Gastroesophageal sphincter (tissue), 4 donors: ENCODE results near the gene KAT6B. TPM values are rescaled to one million over a fixed set of nuclear protein-coding genes. Genes with fewer than 3 reads are reported as not detected.

Experiments
- ATAC-seq: fragments of 150-250 bp; one replicate; pipeline ENCODE4 v1.9.1; 2016; ENCODE audit warnings: mild to moderate bottlenecking, moderate library complexity
- H3K27ac ChIP-seq, 4 donors: fragments of 200-600 bp; sonication (generic) in 3 of 4; 1 replicate in 3 of 4; 2 replicates in 1 of 4; pipeline ENCODE4 v1.5.1; 2016 to 2019
- H3K27me3 ChIP-seq: fragments of 200-600 bp; sonication (generic); one replicate; pipeline ENCODE4 v1.5.1; 2019
- H3K36me3 ChIP-seq, 2 donors: fragments of 200-600 bp; sonication (generic); one replicate each; pipeline ENCODE4 v1.5.1; 2019; ENCODE audit warnings: control low read depth in 1 of 2
- H3K4me1 ChIP-seq, 3 donors: fragments of 200-600 bp; sonication (generic); 1 replicate in 2 of 3; 2 replicates in 1 of 3; pipeline ENCODE4 v1.5.1; 2016 to 2019; ENCODE audit warnings: control low read depth in 2 of 3
- H3K4me3 ChIP-seq, 2 donors: fragments of 200-600 bp; sonication (generic); one replicate each; pipeline ENCODE4 v1.5.1; 2019; ENCODE audit warnings: mild to moderate bottlenecking in 1 of 2, moderate library complexity in 1 of 2
- H3K9me3 ChIP-seq, 3 donors: fragments of 200-600 bp; sonication (generic); one replicate each; pipeline ENCODE4 v1.5.1; 2017 to 2019; ENCODE audit warnings: control low read depth in 2 of 3
- EP300 ChIP-seq: sonication (generic); formaldehyde crosslinking; IDR thresholded peaks from one replicate; pipeline ENCODE4 v1.6.1; 2017; ENCODE audit warnings: antibody characterized with exemption, mild to moderate bottlenecking
- POLR2A ChIP-seq, 2 donors: fragments of 450-650 bp; IDR thresholded peaks; one replicate each; pipeline ENCODE4 v1.6.1; 2017; ENCODE audit warnings: antibody characterized with exemption in 2 of 2, mild to moderate bottlenecking in 2 of 2, moderate library complexity in 1 of 2
- POLR2AphosphoS5 ChIP-seq: sonication (generic); formaldehyde crosslinking; IDR thresholded peaks from one replicate; pipeline ENCODE4 v1.6.1; 2017; ENCODE audit warnings: antibody characterized with exemption
- WGBS, 2 donors: methylation state at CpG; one replicate each; pipeline ENCODE4 v1.1.5; 2018; ENCODE audit warnings: low coverage in 1 of 2; 5-methylcytosine and 5-hydroxymethylcytosine counted together
- total RNA-seq, 4 donors: library from RNA; depleted of rRNA; stranded (reverse); fragments of >200 nt; gene quantifications; one replicate each; pipeline ENCODE4 v1.1.0, GENCODE V29; 2016
- TF ChIP-seq, protein P1 (sequence below), 4 experiments: fragments of 200-600 bp in 2 of 4; fragments of 450-650 bp in 2 of 4; sonication (generic) in 1 of 4; IDR thresholded peaks; one replicate each; pipeline ENCODE4 v1.5.1; 2017 to 2019; ENCODE audit warnings: antibody characterized with exemption in 4 of 4, mild to moderate bottlenecking in 2 of 4, moderate library complexity in 2 of 4

Gene KAT6B
- total RNA-seq, 4 donors from 2014 or later = 35.8 to 107 (median 82.9) TPM

DNA sequence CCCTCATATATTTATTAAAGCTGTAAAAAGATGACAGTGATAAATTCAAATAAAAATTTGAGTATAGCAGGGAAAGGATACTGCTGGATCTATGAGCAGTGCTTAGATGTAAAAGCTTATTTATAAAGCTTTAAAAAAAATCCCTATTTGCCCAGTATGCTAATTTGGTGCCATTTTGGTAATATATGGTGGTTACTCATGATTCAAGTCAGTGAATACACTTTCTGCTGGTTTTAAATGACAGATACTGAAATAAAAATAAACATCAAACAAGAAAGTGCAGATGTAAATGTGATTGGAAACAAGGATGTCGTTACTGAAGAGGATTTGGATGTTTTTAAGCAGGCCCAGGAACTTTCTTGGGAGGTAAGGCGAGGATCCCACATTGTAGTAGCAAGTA is 150.7 kb downstream of the KAT6B start:
- 88% methylated on average over 2 of the region's 2 CpGs for WGBS, 2 donors
- H3K36me3 ChIP-seq = peaks cover 0 to 41% of the 10 kb centered on the region in 2 donors

DNA sequence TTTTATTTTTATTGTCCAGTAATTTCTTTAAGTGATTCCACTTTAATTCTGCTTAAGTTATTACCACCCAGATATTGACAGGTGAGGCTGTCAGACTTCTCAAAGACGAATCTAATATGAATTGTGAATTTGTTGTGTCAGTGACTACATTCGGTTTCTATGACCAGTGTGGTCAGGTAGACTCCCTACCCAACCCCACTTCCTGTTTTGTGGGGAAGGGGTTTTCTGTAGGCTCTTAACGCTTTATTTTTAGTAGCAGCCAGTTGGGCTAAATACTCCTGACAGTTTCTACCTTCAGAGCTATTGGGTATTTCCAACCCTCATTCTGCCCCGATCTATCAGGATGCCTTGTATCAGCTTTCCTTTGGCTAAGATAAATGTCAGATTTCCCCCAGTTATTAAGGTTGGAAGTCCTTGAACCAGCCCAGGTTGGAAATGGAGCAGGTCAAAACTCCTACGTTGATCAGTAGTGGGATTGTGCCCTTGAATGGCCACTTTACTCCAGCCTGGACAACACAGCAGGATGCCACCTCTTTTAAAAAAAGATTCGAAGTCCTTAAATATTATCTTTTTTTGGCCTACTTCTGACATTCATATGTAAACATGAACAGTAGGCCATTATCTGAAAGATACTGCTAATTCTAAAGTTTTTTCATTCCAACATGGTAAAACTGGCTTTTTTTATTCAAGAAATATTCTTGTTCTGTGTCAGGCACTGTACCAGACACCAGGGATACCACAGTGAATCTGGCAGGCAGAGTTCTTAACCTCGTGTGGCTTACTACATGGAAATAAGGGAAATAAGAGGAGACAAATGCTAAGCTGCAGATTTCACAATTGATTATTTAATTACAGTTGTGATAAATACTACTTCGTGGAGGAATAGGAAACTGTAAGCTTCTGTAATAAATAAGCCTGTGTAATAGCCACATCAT is 151.8 kb downstream of the KAT6B start:
- Histone ChIP-seq H3K4me3 (no peak overlapping the region), H3K27me3 (no peaks in the 10 kb centered on the region), H3K36me3 (peaks cover 0 to 44% of the 10 kb centered on the region in 2 donors), H3K4me1 (peaks cover 0 to 32% (median 0%) of the 10 kb centered on the region in 3 donors), H3K9me3 (no peaks in the 10 kb centered on the region), H3K27ac (no peak overlapping the region)
- WGBS, 2 donors = 74 to 86% methylated on average over 6 to 8 of the region's 8 CpGs
- TF ChIP-seq POLR2AphosphoS5 (no peak), EP300 (no peak), POLR2A (IDR thresholded peaks at IDR 0.05) (no peak)
- TF ChIP-seq, protein P1, sequence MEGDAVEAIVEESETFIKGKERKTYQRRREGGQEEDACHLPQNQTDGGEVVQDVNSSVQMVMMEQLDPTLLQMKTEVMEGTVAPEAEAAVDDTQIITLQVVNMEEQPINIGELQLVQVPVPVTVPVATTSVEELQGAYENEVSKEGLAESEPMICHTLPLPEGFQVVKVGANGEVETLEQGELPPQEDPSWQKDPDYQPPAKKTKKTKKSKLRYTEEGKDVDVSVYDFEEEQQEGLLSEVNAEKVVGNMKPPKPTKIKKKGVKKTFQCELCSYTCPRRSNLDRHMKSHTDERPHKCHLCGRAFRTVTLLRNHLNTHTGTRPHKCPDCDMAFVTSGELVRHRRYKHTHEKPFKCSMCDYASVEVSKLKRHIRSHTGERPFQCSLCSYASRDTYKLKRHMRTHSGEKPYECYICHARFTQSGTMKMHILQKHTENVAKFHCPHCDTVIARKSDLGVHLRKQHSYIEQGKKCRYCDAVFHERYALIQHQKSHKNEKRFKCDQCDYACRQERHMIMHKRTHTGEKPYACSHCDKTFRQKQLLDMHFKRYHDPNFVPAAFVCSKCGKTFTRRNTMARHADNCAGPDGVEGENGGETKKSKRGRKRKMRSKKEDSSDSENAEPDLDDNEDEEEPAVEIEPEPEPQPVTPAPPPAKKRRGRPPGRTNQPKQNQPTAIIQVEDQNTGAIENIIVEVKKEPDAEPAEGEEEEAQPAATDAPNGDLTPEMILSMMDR (IDR thresholded peaks at IDR 0.05) = no peak
- ATAC-seq = no peak

More for the DNA sequence above, 150.7 kb downstream of the KAT6B start:
- peaks cover 0 to 32% (median 0%) of the 10 kb centered on the region in 3 donors for H3K4me1 ChIP-seq
- H3K9me3 ChIP-seq = no peaks in the 10 kb centered on the region
- no peaks in the 10 kb centered on the region for H3K27me3 ChIP-seq
- no peak for ATAC-seq
- H3K4me3 ChIP-seq = no peak overlapping the region
- H3K27ac ChIP-seq = no peak overlapping the region
- no peak for TF ChIP-seq POLR2AphosphoS5
- no peak for TF ChIP-seq POLR2A (IDR thresholded peaks at IDR 0.05)
- no peak for TF ChIP-seq EP300
- TF ChIP-seq, protein P1 (IDR thresholded peaks at IDR 0.05) = no peak

DNA sequence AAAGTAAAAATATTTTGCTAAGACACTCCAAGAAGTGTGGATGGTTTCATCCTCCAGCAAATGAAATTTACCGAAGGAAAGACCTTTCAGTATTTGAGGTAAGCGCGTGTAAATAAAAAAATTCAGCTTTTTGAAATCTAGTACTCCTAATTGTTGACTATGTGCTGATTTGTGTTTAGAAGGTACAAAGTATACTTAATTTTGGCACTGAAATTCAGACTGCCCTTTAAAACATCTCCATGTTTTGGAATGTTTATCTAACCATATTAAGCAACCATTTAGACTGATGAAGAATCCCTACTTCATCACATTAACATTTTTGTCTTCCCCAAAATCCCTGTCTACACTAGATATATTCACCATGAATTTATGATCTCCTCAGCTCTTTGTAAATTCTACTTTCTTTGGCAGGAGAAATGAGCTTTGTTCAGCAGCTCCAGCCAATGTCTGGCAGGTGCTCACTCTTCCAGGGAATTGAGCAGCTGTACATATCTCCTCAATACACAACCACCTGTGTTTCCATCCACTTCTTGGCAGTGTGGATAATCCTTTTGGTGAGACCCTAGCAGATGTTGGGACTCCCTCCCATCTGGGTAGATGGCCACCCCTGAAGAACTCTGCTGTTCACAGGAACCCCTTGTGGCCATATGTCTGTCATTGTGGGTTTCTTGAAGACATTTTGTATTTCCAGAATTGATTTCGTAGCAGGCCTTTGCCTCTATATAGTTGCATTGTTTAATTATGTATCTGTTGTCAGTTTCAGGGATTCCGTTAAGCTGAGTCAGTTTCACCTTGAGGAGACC is 155.6 kb downstream of the KAT6B start:
- Histone ChIP-seq H3K36me3 (peaks cover 0 to 36% of the 10 kb centered on the region in 2 donors), H3K27ac (no peak overlapping the region), H3K4me1 (peaks cover 0 to 39% (median 0%) of the 10 kb centered on the region in 3 donors), H3K4me3 (no peak overlapping the region), H3K27me3 (no peaks in the 10 kb centered on the region), H3K9me3 (no peaks in the 10 kb centered on the region)
- 91 to 93% methylated on average over 5 of the region's 5 CpGs for WGBS, 2 donors
- TF ChIP-seq POLR2A (IDR thresholded peaks at IDR 0.05) = no peak
- no peak for TF ChIP-seq EP300
- TF ChIP-seq, protein P1 (IDR thresholded peaks at IDR 0.05) = no peak
- TF ChIP-seq POLR2AphosphoS5 = no peak
- ATAC-seq = no peak

DNA sequence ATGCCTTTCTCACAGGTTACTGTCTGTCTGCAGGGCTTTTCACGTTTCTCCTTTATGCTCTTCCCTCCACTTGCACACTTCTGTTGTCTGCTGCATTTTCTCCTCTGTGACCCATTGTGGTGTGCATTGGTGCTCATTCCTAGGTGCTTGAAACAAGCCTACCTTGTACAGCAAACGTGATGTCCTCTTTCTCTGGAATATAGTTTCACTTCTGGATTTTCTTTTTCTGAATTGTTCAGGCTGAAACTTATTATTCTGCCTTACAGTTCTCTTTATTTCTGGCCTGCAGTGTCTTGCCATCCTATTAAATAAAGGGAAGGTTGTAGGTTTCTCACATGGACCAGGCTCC is 156.2 kb downstream of the KAT6B start:
- TF ChIP-seq POLR2AphosphoS5 = no peak
- TF ChIP-seq, protein P1 (IDR thresholded peaks at IDR 0.05) = no peak
- no peak for ATAC-seq
- Histone ChIP-seq H3K4me3 (no peak overlapping the region), H3K27me3 (no peaks in the 10 kb centered on the region), H3K36me3 (peaks cover 0 to 31% of the 10 kb centered on the region in 2 donors), H3K9me3 (no peaks in the 10 kb centered on the region), H3K4me1 (peaks cover 0 to 45% (median 5%) of the 10 kb centered on the region in 3 donors), H3K27ac (no peak overlapping the region)
- WGBS, 2 donors = 75 to 86% methylated on average over 1 to 2 of the region's 2 CpGs
